PC-3 (cell line): ENCODE data around the gene TMEM156. TPM values are rescaled to one million over a fixed set of nuclear protein-coding genes. Genes with fewer than 3 reads are reported as not detected.

ENCODE experiments used
- ATAC-seq: fragments of 200-7000 bp; cut with Tn5 transposase; 2 replicates; pipeline ENCODE4 v1.9.1; 2020; ENCODE audit warnings: mild to moderate bottlenecking, moderate library complexity
- BruUV-seq: library from RNA; stranded (reverse); fragments of 400-500 nt; replicated peaks from 2 replicates; lab custom pipeline; 2021; lab: Mats Ljungman, UMichigan
- CTCF ChIA-PET: fragments of 300-600 bp; sonication (Branson Sonifier 250); formaldehyde crosslinking; loops from one replicate; lab custom pipeline; 2022; ENCODE audit warnings: antibody characterized with exemption; lab: Charles Lee
- POLR2A ChIA-PET: fragments of 300-600 bp; sonication (Branson Sonifier 250); formaldehyde crosslinking; loops from one replicate; lab custom pipeline; 2022; ENCODE audit warnings: antibody characterized with exemption; ENCODE audit not compliant: unreplicated experiment; lab: Charles Lee
- DNase-seq: peaks from one replicate; pipeline ENCODE4 v3.0.0-alpha.2; 2015
- H2AFZ ChIP-seq: fragments of 300-600 bp; sonication (generic); 2 replicates; pipeline ENCODE4 v1.6.0; 2016; ENCODE audit warnings: antibody characterized with exemption, low read length
- H3F3A ChIP-seq: fragments of 300-600 bp; sonication (generic); one replicate; pipeline ENCODE4 v1.6.0; 2017; ENCODE audit warnings: antibody characterized with exemption, low read length, control low read depth, mild to moderate bottlenecking; ENCODE audit not compliant: unreplicated experiment
- H3K27ac ChIP-seq: fragments of 300-600 bp; sonication (generic); 2 replicates; pipeline ENCODE4 v1.5.1; 2016; ENCODE audit warnings: mild to moderate bottlenecking, low read length
- H3K27me3 ChIP-seq: fragments of 300-600 bp; sonication (generic); 2 replicates; pipeline ENCODE4 v1.6.1; 2016; ENCODE audit warnings: low read length, mixed read lengths
- H3K36me3 ChIP-seq: fragments of 300-600 bp; sonication (generic); 2 replicates; pipeline ENCODE4 v1.6.1; 2016; ENCODE audit warnings: low read depth, mixed run types, low read length, mixed read lengths
- H3K4me1 ChIP-seq: fragments of 300-600 bp; sonication (generic); 2 replicates; pipeline ENCODE4 v1.5.1; 2016; ENCODE audit warnings: low read length; ENCODE audit not compliant: insufficient read depth
- H3K4me2 ChIP-seq: fragments of 300-600 bp; sonication (generic); 2 replicates; pipeline ENCODE4 v1.6.0; 2016; ENCODE audit warnings: low read length
- H3K4me3 ChIP-seq: fragments of 300-600 bp; sonication (generic); 2 replicates; pipeline ENCODE4 v1.5.1; 2016; ENCODE audit warnings: mild to moderate bottlenecking, low read length, mixed read lengths
- H3K79me2 ChIP-seq: fragments of 300-600 bp; sonication (generic); 2 replicates; pipeline ENCODE4 v1.6.1; 2017; ENCODE audit warnings: low read length, mixed read lengths
- H3K9ac ChIP-seq: fragments of 300-600 bp; sonication (generic); 2 replicates; pipeline ENCODE4 v1.6.0; 2016; ENCODE audit warnings: mild to moderate bottlenecking, low read length
- H3K9me2 ChIP-seq: fragments of 300-600 bp; sonication (generic); replicated peaks from 2 replicates; pipeline ENCODE4 v1.6.1; 2016; ENCODE audit warnings: mixed run types, low read length, mixed read lengths
- H3K9me3 ChIP-seq: fragments of 300-600 bp; sonication (generic); 2 replicates; pipeline ENCODE4 v1.6.1; 2016; ENCODE audit warnings: low read length, mixed read lengths
- H4K20me1 ChIP-seq: fragments of 300-600 bp; sonication (generic); 2 replicates; pipeline ENCODE4 v1.6.1; 2016; ENCODE audit warnings: low read length, mixed read lengths
- EZH2 ChIP-seq: fragments of 300-600 bp; sonication (generic); IDR thresholded peaks from one replicate; pipeline ENCODE4 v1.6.1; 2017; ENCODE audit warnings: antibody characterized with exemption, mild to moderate bottlenecking, low read length; ENCODE audit not compliant: unreplicated experiment
- EZH2phosphoT487 ChIP-seq: fragments of 300-600 bp; sonication (generic); IDR thresholded peaks from 2 replicates; pipeline ENCODE4 v1.6.1; 2018; ENCODE audit warnings: mild to moderate bottlenecking, antibody characterized with exemption, low read length, borderline replicate concordance
- intact Hi-C: fragments of 100-400 bp; cut with micrococcal nuclease; formaldehyde crosslinking; loops from 2 replicates; pipeline ENCODE4 v1.9.0; 2023
- total RNA-seq: library from RNA; depleted of rRNA; stranded (reverse); fragments of >200 nt; gene quantifications from 2 replicates; pipeline ENCODE4 v1.2.3, GENCODE V29; 2014
- TF ChIP-seq, protein P1 (sequence below): fragments of 300-600 bp; sonication (generic); conservative IDR thresholded peaks from 2 replicates; pipeline ENCODE4 v1.5.1; 2017; ENCODE audit warnings: antibody characterized with exemption, low read depth, mild to moderate bottlenecking, low read length

The TMEM156 gene
- total RNA-seq, 1 experiment from 2014 or later = 41.5 TPM

DNA sequence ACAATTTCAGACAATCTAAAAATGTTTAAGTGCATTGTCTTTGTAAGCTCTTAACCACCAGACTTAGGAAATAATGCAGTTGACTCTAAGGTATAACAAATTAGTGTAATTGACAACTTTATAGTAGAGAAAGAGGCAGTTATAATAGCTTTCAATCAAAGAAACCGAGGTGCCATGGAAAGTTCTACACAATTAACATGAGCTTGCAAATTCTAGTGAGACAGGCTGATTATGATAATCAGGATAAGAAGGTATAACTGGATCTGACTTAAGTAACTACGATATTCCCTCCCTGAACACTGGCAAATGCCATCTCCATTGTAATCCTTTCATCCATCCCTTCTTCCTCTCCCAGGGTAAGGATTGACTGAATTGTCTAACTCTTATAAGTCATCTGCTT, 18.4 kb upstream of the TMEM156 start:
- Histone ChIP-seq H3K9me2 (no peaks in the 10 kb centered on the region), H3K79me2 (peaks cover 99% of the 10 kb centered on the region), H3K4me1 (peaks cover 20% of the 10 kb centered on the region), H3K36me3 (0 out of 2 replicates have a peak, but pooled peaks cover 4% of the 10 kb centered on the region), H2AFZ (no peak overlapping the region), H3F3A (no peaks in the 10 kb centered on the region), H3K27me3 (no peaks in the 10 kb centered on the region), H3K4me3 (no peak overlapping the region), H3K9ac (no peak overlapping the region), H3K9me3 (no peaks in the 10 kb centered on the region), H3K27ac (no peak overlapping the region), H3K4me2 (no peak overlapping the region), H4K20me1 (peaks cover 10% of the 10 kb centered on the region; the same call in 1 of the 2 replicates)
- ChIA-PET POLR2A (no interaction called here), CTCF (no interaction called here)
- BruUV-seq = no TSS peak
- TF ChIP-seq, protein P1, sequence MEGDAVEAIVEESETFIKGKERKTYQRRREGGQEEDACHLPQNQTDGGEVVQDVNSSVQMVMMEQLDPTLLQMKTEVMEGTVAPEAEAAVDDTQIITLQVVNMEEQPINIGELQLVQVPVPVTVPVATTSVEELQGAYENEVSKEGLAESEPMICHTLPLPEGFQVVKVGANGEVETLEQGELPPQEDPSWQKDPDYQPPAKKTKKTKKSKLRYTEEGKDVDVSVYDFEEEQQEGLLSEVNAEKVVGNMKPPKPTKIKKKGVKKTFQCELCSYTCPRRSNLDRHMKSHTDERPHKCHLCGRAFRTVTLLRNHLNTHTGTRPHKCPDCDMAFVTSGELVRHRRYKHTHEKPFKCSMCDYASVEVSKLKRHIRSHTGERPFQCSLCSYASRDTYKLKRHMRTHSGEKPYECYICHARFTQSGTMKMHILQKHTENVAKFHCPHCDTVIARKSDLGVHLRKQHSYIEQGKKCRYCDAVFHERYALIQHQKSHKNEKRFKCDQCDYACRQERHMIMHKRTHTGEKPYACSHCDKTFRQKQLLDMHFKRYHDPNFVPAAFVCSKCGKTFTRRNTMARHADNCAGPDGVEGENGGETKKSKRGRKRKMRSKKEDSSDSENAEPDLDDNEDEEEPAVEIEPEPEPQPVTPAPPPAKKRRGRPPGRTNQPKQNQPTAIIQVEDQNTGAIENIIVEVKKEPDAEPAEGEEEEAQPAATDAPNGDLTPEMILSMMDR = no peak
- no peak for TF ChIP-seq EZH2
- TF ChIP-seq EZH2phosphoT487 = no peak
- intact Hi-C loops = no loop called here
- no peak for ATAC-seq
- no peak for DNase-seq

DNA sequence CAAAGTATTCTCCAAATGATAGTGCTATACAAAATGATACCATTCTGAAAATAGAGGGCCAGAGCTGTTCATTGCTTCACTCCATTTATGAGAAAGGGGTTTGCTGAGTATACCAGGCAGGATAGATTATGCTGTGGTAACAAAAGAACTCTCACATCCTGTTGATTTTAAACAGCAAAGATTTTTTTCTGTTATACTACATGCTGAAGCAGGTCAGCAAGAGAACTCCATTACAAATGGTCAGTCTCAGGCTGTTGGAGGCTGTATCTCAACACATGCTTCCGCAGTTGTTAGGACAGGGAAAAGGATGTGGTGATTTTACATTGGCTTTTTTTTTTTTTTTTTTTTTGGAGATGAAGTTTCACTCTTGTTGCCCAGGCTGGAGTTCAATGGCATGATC, 16.1 kb upstream of the TMEM156 start:
- CTCF ChIA-PET = no interaction called here
- no peak for TF ChIP-seq EZH2phosphoT487
- TF ChIP-seq EZH2 = no peak
- TF ChIP-seq, protein P1 = no peak
- H3K36me3 ChIP-seq = 0 out of 2 replicates have a peak, but pooled peaks cover 4% of the 10 kb centered on the region
- H3F3A ChIP-seq = peaks cover 9% of the 10 kb centered on the region
- BruUV-seq = no TSS peak
- H4K20me1 ChIP-seq = peaks cover 4% of the 10 kb centered on the region; the same call in 1 of the 2 replicates
- H3K9me3 ChIP-seq = no peaks in the 10 kb centered on the region
- H3K4me2 ChIP-seq = peak overlapping the region; percentile 87
- intact Hi-C loops = no loop called here
- POLR2A ChIA-PET = no interaction called here
- DNase-seq (no peak), ATAC-seq (no peak)
- peaks cover 81% of the 10 kb centered on the region for H3K79me2 ChIP-seq
- H3K9me2 ChIP-seq = no peaks in the 10 kb centered on the region
- H2AFZ ChIP-seq = no peak overlapping the region
- H3K9ac ChIP-seq = no peak overlapping the region
- H3K4me1 ChIP-seq = peaks cover 29% of the 10 kb centered on the region
- no peaks in the 10 kb centered on the region for H3K27me3 ChIP-seq
- H3K4me3 ChIP-seq = peak overlapping the region; percentile 88; the same call in 1 of the 2 replicates
- H3K27ac ChIP-seq = no peak overlapping the region

DNA sequence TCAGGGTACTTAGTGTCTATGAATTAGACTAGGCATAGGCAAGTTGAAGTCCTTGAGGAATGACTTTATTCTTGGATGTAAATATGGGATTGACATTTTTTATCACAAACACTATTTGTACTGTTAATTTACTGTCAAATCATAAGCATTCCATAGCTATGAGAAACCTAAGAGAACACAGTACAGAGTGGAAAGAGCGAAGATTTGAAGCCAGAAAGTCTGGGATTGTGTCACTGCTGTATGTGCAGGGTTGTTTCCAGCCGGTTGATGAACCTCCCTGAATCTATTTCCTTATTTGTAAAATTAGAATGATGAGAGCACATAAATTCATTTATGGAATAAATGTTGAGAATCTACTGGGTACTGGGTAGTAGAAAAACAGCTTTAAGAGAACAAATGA, 15.5 kb upstream of the TMEM156 start:
- H3K79me2 ChIP-seq = peaks cover 74% of the 10 kb centered on the region
- no peak overlapping the region for H3K27ac ChIP-seq
- no peaks in the 10 kb centered on the region for H3K9me2 ChIP-seq
- TF ChIP-seq EZH2 = no peak
- TF ChIP-seq EZH2phosphoT487 = no peak
- TF ChIP-seq, protein P1 = no peak
- ChIA-PET CTCF (no interaction called here), POLR2A (no interaction called here)
- peak; percentile 26 for DNase-seq
- peak overlapping the region; percentile 88 for H3K4me3 ChIP-seq
- 0 out of 2 replicates have a peak, but pooled peaks cover 4% of the 10 kb centered on the region for H3K36me3 ChIP-seq
- no peaks in the 10 kb centered on the region for H3K27me3 ChIP-seq
- peaks cover 34% of the 10 kb centered on the region for H3K4me1 ChIP-seq
- no peak overlapping the region for H3K9ac ChIP-seq
- peaks cover 9% of the 10 kb centered on the region for H3F3A ChIP-seq
- no TSS peak for BruUV-seq
- no peak overlapping the region for H2AFZ ChIP-seq
- ATAC-seq = no peak; the same call in 1 of the 2 replicates
- intact Hi-C loops = loop anchor here (2.0 kb wide), 1 partner anchor 87 kb away; no protein-coding TSS in a partner anchor
- H4K20me1 ChIP-seq = peaks cover 4% of the 10 kb centered on the region; the same call in 1 of the 2 replicates
- no peaks in the 10 kb centered on the region for H3K9me3 ChIP-seq
- H3K4me2 ChIP-seq = peak overlapping the region; percentile 87
